BE2C (cell line): ENCODE results near the gene SHFL.

Experiments
- DNase-seq: peaks from one replicate; pipeline ENCODE4 v3.0.0-alpha.2; 2020
- H3K27me3 ChIP-seq: fragments of 250-450 bp; sonication (Bioruptor Pico); 2 replicates; pipeline ENCODE4 v1.5.1; 2020; ENCODE audit warnings: mild to moderate bottlenecking
- H3K36me3 ChIP-seq: fragments of 250-450 bp; sonication (Bioruptor Pico); 2 replicates; pipeline ENCODE4 v1.5.1; 2020; ENCODE audit warnings: mild to moderate bottlenecking
- H3K4me1 ChIP-seq: fragments of 250-450 bp; sonication (Bioruptor Pico); 2 replicates; pipeline ENCODE4 v1.5.1; 2020
- H3K4me3 ChIP-seq: 2 replicates; pipeline ENCODE4 v1.5.1; 2011; ENCODE audit warnings: low read depth, low read length
- H3K9me3 ChIP-seq: fragments of 250-450 bp; sonication (Bioruptor Pico); 2 replicates; pipeline ENCODE4 v1.5.1; 2020
- CTCF ChIP-seq: IDR thresholded peaks from 2 replicates; pipeline ENCODE4 v1.5.1; 2012; ENCODE audit warnings: mild to moderate bottlenecking, low read depth, low read length

Gene SHFL

DNA sequence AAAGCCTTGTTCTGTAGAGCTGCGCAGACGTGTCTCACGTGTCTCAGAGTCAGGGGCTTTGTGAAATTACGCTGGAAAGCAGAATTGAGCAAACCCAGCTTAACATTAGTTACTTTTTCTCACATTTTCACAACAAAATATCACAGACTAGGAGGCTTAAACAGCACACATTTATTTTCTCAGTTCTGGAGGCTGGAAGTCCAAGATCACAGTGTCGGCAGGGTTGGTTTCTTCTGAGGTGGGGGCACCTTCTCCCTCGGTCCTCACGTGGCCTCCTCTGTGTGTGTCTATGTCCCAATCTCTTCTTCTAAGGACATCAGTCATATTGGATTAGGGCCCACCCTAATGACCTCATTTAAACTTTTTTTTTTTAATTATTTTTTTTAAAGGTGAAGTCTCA lies 38.3 kb downstream of the SHFL start:
- H3K27me3 ChIP-seq, result no peaks in the 10 kb centered on the region
- DNase-seq, result no peak
- no peak overlapping the region for H3K4me3 ChIP-seq
- TF ChIP-seq CTCF, result no peak
- H3K4me1 ChIP-seq, result no peaks in the 10 kb centered on the region
- H3K9me3 ChIP-seq, result no peaks in the 10 kb centered on the region
- H3K36me3 ChIP-seq, result peaks cover 5% of the 10 kb centered on the region

- H3K4me1 ChIP-seq, result no peaks in the 10 kb centered on the region
- DNase-seq, result no peak
- H3K36me3 ChIP-seq, result peaks cover 15% of the 10 kb centered on the region
- no peaks in the 10 kb centered on the region for H3K27me3 ChIP-seq
- no peaks in the 10 kb centered on the region for H3K9me3 ChIP-seq
- no peak overlapping the region for H3K4me3 ChIP-seq
- no peak for TF ChIP-seq CTCF
Observed at GRCh38 chr19:10126213-10126639, 40.1 kb downstream of the SHFL start.

DNA sequence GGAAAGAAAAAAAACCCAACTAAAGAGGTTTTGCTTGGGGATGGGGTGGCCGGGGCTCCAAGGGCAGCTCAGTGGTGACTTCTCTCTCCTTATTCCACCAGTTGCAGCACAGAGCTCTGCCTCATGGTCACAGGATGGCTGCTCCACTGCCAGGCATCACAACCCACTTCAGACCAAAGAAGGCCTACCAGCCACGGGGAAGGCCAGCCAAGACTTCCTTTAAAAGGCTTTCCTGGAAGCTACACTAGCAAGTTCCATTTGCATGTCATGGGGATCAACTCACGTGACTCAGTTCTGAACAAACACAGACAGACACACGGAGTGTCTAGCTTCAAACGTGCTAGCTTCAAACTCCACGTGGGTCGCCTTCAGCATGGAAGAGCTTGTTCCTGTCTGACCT lies 46.8 kb downstream of the SHFL start:
- Histone ChIP-seq H3K27me3 (no peaks in the 10 kb centered on the region), H3K9me3 (no peaks in the 10 kb centered on the region), H3K4me3 (no peak overlapping the region), H3K36me3 (peaks cover 72% of the 10 kb centered on the region), H3K4me1 (no peaks in the 10 kb centered on the region)
- DNase-seq, result no peak
- no peak for TF ChIP-seq CTCF

DNA sequence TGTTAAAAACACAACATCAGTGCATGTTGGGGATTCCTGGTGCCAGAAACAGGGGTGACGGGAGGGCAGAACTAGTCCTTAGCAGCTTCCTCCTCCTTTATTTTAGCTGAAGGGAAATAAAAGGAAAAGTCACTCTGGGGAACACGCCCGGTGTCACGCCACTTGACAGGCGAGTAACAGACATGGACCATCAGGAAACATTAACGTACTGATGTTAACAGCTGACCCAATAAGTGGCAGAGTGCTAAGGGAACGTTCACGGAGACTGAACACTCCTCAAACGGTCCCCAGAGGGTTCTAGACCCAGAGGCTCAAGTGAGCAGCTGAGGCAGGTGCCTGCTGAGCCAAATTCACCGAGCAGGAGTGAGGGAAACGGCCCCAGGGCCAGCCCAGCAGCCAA lies 47.5 kb downstream of the SHFL start:
- Histone ChIP-seq H3K27me3 (no peaks in the 10 kb centered on the region), H3K4me3 (no peak overlapping the region), H3K9me3 (no peaks in the 10 kb centered on the region), H3K4me1 (no peaks in the 10 kb centered on the region), H3K36me3 (peaks cover 79% of the 10 kb centered on the region)
- DNase-seq, result no peak
- no peak for TF ChIP-seq CTCF

DNA sequence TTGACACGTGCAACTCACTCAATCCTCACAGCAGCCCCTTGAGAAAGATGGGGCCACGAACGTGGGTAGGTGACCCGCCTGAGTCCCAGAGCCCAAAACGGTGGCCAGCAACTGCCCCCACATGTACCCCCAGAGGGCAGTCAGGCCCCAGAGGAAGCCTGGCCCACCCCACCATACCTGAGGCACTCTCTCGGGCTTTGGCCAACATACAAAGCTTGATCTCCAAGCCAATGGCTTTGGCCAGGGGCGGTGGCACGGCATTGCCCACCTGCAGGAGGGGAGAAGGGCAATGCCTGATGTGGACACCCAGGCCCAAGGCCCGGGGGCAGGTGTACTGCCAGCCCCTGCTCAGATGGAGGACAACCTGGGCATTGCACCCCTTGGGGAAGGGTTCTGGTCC lies 47.9 kb downstream of the SHFL start:
- peaks cover 83% of the 10 kb centered on the region for H3K36me3 ChIP-seq
- no peak for DNase-seq
- H3K4me1 ChIP-seq, result no peaks in the 10 kb centered on the region
- H3K4me3 ChIP-seq, result no peak overlapping the region
- no peak for TF ChIP-seq CTCF
- no peaks in the 10 kb centered on the region for H3K9me3 ChIP-seq
- no peaks in the 10 kb centered on the region for H3K27me3 ChIP-seq

GRCh38 chr19:10135551-10136334 lies 49.6 kb downstream of the SHFL start:
- Histone ChIP-seq H3K9me3 (no peaks in the 10 kb centered on the region), H3K4me3 (no peak overlapping the region), H3K4me1 (no peaks in the 10 kb centered on the region), H3K36me3 (peaks cover 95% of the 10 kb centered on the region), H3K27me3 (no peaks in the 10 kb centered on the region)
- DNase-seq, result no peak
- TF ChIP-seq CTCF, result no peak
